MCF 10A (cell line): ENCODE measurements around the gene CEP131. TPM values are rescaled to one million over a fixed set of nuclear protein-coding genes. Genes with fewer than 3 reads are reported as not detected.

Experiments
- BruUV-seq: library from RNA; stranded (reverse); fragments of 400-500 nt; replicated peaks from 2 replicates; lab custom pipeline; 2021; lab: Mats Ljungman, UMichigan
- CTCF ChIA-PET: fragments of 300-600 bp; sonication (Branson Sonifier 250); formaldehyde crosslinking; extraction: SDS; loops from one replicate; lab custom pipeline; 2021; ENCODE audit warnings: antibody characterized with exemption, inconsistent platforms; lab: Yijun Ruan, JAX
- POLR2A ChIA-PET: fragments of 300-600, 350-650 bp; sonication (Branson Sonifier 250); formaldehyde crosslinking; extraction: SDS; loops from one replicate; lab custom pipeline; 2020; ENCODE audit warnings: antibody characterized with exemption, inconsistent platforms; lab: Yijun Ruan, JAX
- DNase-seq: peaks from one replicate; pipeline ENCODE4 v3.0.0-alpha.2; 2018; ENCODE audit not compliant: unreplicated experiment
- H3K27ac Mint-ChIP-seq: one replicate; pipeline ENCODE4 v1.8.0; 2022; ENCODE audit warnings: mild to moderate bottlenecking, low read depth, mixed read lengths; ENCODE audit not compliant: unreplicated experiment
- H3K27me3 Mint-ChIP-seq: one replicate; pipeline ENCODE4 v1.8.0; 2022; ENCODE audit warnings: mixed read lengths; ENCODE audit not compliant: insufficient read depth, unreplicated experiment
- H3K36me3 Mint-ChIP-seq: one replicate; pipeline ENCODE4 v1.8.0; 2022; ENCODE audit warnings: mild to moderate bottlenecking, moderate library complexity, mixed read lengths; ENCODE audit not compliant: insufficient read depth, unreplicated experiment
- H3K4me1 Mint-ChIP-seq: one replicate; pipeline ENCODE4 v1.8.0; 2022; ENCODE audit warnings: mixed read lengths; ENCODE audit not compliant: insufficient read depth, unreplicated experiment
- H3K4me3 Mint-ChIP-seq: one replicate; pipeline ENCODE4 v1.8.0; 2022; ENCODE audit warnings: mild to moderate bottlenecking, moderate library complexity, mixed read lengths; ENCODE audit not compliant: unreplicated experiment
- H3K9me3 Mint-ChIP-seq: one replicate; pipeline ENCODE4 v1.8.0; 2022; ENCODE audit warnings: mixed read lengths; ENCODE audit not compliant: unreplicated experiment
- intact Hi-C: fragments of 100-400 bp; cut with micrococcal nuclease; formaldehyde crosslinking; loops from 2 replicates; pipeline ENCODE4 v1.14.1; 2022
- total RNA-seq: library from RNA; stranded (reverse); gene quantifications from 2 replicates; pipeline ENCODE4 v1.2.3, GENCODE V29; 2022
- TF ChIP-seq, protein P1 (sequence below): fragments of 200-600 bp; IDR thresholded peaks from one replicate; pipeline ENCODE4 v1.8.0; 2022; ENCODE audit warnings: antibody characterized with exemption, mild to moderate bottlenecking; ENCODE audit not compliant: unreplicated experiment

Gene CEP131
- total RNA-seq, 1 experiment from 2014 or later = 9.5 TPM

DNA sequence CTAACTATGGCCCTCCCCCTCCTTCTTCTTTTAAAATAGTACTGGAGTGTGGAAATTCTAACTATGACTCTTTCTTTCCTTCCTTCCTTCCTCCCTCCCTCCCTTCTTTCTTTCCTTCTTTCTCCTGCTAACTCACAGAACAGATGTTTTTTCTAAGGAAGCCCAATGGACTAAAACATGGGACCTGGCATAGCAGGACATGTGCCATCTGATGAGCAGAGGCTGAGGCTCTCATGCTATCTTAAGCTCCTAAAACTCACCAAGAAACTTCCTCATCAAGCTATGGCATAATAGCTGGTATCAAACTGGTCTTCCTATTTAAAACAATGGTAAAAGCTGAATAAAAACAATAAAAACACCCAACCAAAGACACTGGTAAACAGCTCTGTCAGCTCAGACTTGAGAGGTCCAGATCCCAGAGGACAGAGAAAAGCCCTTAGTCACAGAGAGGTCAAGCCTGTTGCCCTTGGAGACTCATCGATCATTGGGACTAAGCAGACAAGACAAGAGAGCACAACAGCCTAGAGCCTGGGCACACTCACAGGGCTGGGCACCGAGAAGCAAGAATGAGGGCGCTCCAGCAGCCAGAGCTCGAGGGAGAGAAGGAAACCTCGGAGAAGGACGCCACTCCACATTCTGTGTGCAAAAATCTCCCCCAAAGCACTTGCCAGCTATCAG lies 44.8 kb upstream of the CEP131 start:
- no peak for DNase-seq
- H3K9me3 Mint-ChIP-seq = no peaks in the 10 kb centered on the region
- TF ChIP-seq, protein P1, sequence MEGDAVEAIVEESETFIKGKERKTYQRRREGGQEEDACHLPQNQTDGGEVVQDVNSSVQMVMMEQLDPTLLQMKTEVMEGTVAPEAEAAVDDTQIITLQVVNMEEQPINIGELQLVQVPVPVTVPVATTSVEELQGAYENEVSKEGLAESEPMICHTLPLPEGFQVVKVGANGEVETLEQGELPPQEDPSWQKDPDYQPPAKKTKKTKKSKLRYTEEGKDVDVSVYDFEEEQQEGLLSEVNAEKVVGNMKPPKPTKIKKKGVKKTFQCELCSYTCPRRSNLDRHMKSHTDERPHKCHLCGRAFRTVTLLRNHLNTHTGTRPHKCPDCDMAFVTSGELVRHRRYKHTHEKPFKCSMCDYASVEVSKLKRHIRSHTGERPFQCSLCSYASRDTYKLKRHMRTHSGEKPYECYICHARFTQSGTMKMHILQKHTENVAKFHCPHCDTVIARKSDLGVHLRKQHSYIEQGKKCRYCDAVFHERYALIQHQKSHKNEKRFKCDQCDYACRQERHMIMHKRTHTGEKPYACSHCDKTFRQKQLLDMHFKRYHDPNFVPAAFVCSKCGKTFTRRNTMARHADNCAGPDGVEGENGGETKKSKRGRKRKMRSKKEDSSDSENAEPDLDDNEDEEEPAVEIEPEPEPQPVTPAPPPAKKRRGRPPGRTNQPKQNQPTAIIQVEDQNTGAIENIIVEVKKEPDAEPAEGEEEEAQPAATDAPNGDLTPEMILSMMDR = no peak
- no peak overlapping the region for H3K27ac Mint-ChIP-seq
- no peaks in the 10 kb centered on the region for H3K27me3 Mint-ChIP-seq
- H3K36me3 Mint-ChIP-seq = peaks cover 75% of the 10 kb centered on the region
- ChIA-PET POLR2A (no interaction called here), CTCF (interaction anchor here (0.6 to 0.7 kb wide), 2 partner anchors 251 to 263 kb away, joined by 3 to 4 read pairs; no protein-coding TSS in a partner anchor)
- no peaks in the 10 kb centered on the region for H3K4me1 Mint-ChIP-seq
- BruUV-seq = no TSS peak
- intact Hi-C loops = no loop called here
- H3K4me3 Mint-ChIP-seq = no peak overlapping the region

DNA sequence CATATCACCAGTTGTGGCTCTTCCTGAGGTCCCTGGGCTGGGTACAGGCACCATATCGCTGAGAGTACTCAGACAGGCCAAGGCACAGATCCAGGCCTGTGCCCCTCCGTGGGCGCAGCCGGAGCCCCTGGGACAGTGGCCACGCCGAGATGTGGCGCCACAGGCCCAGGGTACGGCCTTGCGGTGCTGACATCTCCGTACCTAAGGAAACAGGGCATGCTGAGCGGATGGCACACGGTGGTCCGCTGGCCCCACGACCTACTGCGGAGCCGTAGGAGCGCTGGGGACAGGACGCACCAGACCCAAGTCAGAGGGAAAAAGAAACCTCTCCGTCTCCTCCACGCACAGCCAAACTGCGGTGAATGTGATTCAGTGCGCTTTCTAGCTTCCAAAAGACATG lies 42.8 kb upstream of the CEP131 start:
- TF ChIP-seq, protein P1 = no peak
- Mint-ChIP-seq H3K36me3 (peaks cover 72% of the 10 kb centered on the region), H3K4me3 (no peak overlapping the region), H3K27ac (no peak overlapping the region), H3K9me3 (no peaks in the 10 kb centered on the region), H3K4me1 (no peaks in the 10 kb centered on the region), H3K27me3 (no peaks in the 10 kb centered on the region)
- no peak for DNase-seq
- BruUV-seq = no TSS peak
- ChIA-PET POLR2A (no interaction called here), CTCF (interaction anchor here (2.0 kb wide), 1 partner anchor 13 kb away, joined by 6 read pairs; no protein-coding TSS in a partner anchor)
- intact Hi-C loops = no loop called here

DNA sequence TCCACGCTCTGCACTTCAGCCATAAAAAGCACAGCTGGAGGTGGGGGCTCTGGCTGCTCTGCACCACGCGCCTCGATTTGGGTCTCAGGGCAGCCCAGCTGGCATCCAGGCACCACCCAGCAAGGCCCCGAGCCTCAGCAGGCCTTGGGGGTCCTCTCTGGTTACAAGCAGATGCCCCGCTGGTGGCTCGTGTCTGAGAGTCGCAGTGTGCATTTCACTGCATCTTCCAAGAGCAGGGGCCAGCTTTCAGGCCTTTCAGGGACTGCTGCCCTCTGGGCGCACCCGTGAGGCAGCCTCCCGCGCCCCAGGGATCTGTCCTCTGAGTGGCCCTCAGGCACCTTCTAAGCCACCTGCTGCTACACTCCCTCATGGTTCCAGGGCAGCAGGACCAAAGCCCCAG lies 41.9 kb upstream of the CEP131 start:
- POLR2A ChIA-PET = no interaction called here
- Mint-ChIP-seq H3K36me3 (peaks cover 65% of the 10 kb centered on the region), H3K9me3 (no peaks in the 10 kb centered on the region), H3K4me1 (no peaks in the 10 kb centered on the region), H3K27me3 (no peaks in the 10 kb centered on the region), H3K4me3 (no peak overlapping the region), H3K27ac (no peak overlapping the region)
- CTCF ChIA-PET = interaction anchor here (2.0 kb wide), 1 partner anchor 12 kb away, joined by 6 read pairs; no protein-coding TSS in a partner anchor
- TF ChIP-seq, protein P1 = no peak
- DNase-seq = no peak
- no TSS peak for BruUV-seq
- intact Hi-C loops = no loop called here

DNA sequence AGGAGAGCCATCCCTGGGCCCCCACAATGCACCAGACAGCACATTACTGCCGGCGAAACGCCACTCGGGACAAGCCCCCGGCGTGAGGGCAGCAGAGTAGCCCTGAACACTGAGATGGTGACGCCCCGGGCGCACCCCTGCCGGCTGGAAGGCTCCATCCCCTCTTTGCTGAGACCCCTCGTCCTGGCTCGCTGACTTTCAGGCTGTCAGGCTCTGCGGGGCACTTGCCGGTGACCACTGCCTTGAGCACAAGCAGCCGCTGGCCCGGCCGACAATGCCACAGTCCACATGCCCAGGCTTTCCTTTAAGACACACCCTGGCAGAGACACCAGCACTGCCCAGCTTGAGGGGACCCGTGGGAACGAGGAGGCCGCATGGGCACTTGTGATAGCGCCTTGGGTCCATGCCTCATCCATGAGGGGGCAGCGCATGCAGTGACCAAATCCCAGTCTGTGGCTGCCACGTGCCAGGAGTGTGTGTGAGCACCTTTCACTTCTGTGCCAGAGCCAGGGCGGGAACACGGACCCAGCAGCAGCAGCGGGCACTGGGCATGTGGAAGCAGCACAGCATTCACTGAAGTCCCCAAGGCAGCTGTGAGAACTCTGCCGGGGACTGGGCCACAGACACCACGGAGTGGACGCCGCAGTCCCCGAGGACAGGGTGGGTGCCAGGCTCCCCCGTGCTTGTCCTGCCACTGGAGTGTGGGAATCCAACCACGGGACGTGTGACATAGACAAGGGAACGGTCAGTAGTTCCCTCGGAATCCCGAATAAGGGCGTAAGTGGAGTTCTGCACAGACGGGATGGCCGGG lies 40.8 kb upstream of the CEP131 start:
- Mint-ChIP-seq H3K4me1 (no peaks in the 10 kb centered on the region), H3K27ac (no peak overlapping the region), H3K36me3 (peaks cover 55% of the 10 kb centered on the region), H3K9me3 (no peaks in the 10 kb centered on the region), H3K27me3 (no peaks in the 10 kb centered on the region), H3K4me3 (no peak overlapping the region)
- CTCF ChIA-PET = interaction anchor here (1.6 to 2.0 kb wide), 2 partner anchors 11 kb away, joined by 4 to 6 read pairs; no protein-coding TSS in a partner anchor
- DNase-seq = no peak
- no TSS peak for BruUV-seq
- intact Hi-C loops = no loop called here
- TF ChIP-seq, protein P1 = no peak
- POLR2A ChIA-PET = no interaction called here
